Lung (tissue), 12 donors: ENCODE measurements around the gene PASD1. TPM values are rescaled to one million over a fixed set of nuclear protein-coding genes. Genes with fewer than 3 reads are reported as not detected.

Experiments
- ATAC-seq: fragments of 200-7000 bp; cut with Tn5 transposase; one replicate; pipeline ENCODE4 v1.9.1; 2020; ENCODE audit warnings: moderate number of reproducible peaks; ENCODE audit not compliant: insufficient read depth, low FRiP score
- DNase-seq, 3 donors: peaks; one replicate each; pipeline ENCODE4 v3.0.0-alpha.2; 2013 to 2017
- H3K27ac ChIP-seq, 2 donors: one replicate each; pipeline ENCODE4 v1.5.1; 2013; ENCODE audit warnings: mild to moderate bottlenecking in 2 of 2, moderate library complexity in 2 of 2, control low read depth in 1 of 2, inconsistent platforms in 1 of 2, low read depth in 1 of 2, low read length in 1 of 2
- H3K27me3 ChIP-seq, 3 donors: one replicate each; pipeline ENCODE4 v1.5.1; 2013; ENCODE audit warnings: low read length in 2 of 3; ENCODE audit not compliant: control insufficient read depth in 3 of 3, insufficient read depth in 3 of 3
- H3K36me3 ChIP-seq, 4 donors: one replicate each; pipeline ENCODE4 v1.5.1; 2013; ENCODE audit warnings: low read length in 4 of 4, mild to moderate bottlenecking in 1 of 4, moderate library complexity in 1 of 4; ENCODE audit not compliant: control insufficient read depth in 4 of 4, insufficient read depth in 4 of 4
- H3K4me1 ChIP-seq, 5 donors: one replicate each; pipeline ENCODE4 v1.5.1; 2013; ENCODE audit warnings: low read length in 5 of 5, mild to moderate bottlenecking in 2 of 5, moderate library complexity in 1 of 5; ENCODE audit not compliant: control insufficient read depth in 5 of 5, insufficient read depth in 5 of 5
- H3K4me3 ChIP-seq: one replicate; pipeline ENCODE4 v1.5.1; 2013; ENCODE audit warnings: mild to moderate bottlenecking, control low read depth, moderate library complexity
- H3K9ac ChIP-seq, 2 donors: one replicate each; pipeline ENCODE4 v1.5.1; 2013; ENCODE audit warnings: low read length in 2 of 2, control low read depth in 1 of 2; ENCODE audit not compliant: insufficient read depth in 1 of 2
- H3K9me3 ChIP-seq, 4 donors: one replicate each; pipeline ENCODE4 v1.5.1; 2013; ENCODE audit warnings: low read length in 3 of 4, mild to moderate bottlenecking in 1 of 4, moderate library complexity in 1 of 4; ENCODE audit not compliant: control insufficient read depth in 4 of 4, insufficient read depth in 3 of 4
- CTCF ChIP-seq: IDR thresholded peaks from 2 replicates; pipeline ENCODE4 v1.5.1; 2012; ENCODE audit warnings: mild to moderate bottlenecking; ENCODE audit errors: control extremely low read depth, extremely low read depth
- WGBS, 2 donors: extraction: QIAGEN DNeasy Blood & Tissue Kit; methylation state at CpG; one replicate each; pipeline ENCODE4 v1.1.7; 2013; 5-methylcytosine and 5-hydroxymethylcytosine counted together
- polyA plus RNA-seq, 2 donors: library from polyadenylated mRNA; stranded (reverse); fragments of 200-250 nt; gene quantifications; one replicate each; pipeline ENCODE4 v1.2.1, GENCODE V29; 2013
- total RNA-seq, 2 donors: library from RNA; depleted of rRNA in 1 of 2; stranded (reverse); fragments of >200 nt in 1 of 2; gene quantifications; one replicate each; pipeline ENCODE4 v1.2.1, GENCODE V29; 2014 to 2021
- donor health status: control.
- donor health status: control.
- donor health status: Bipolar disorder and iron deficiency.
- donor health status: healthy.
- donor health status: DM: yes; HTN: yes; CAD: no.

The PASD1 gene
- total and polyA plus RNA-seq, 4 donors = not detected

GRCh38 chrX:151701531-151701930 is 138.1 kb downstream of the PASD1 start:
- ATAC-seq (no peak), DNase-seq (no peak)
- Histone ChIP-seq H3K4me1 (peaks cover 0 to 2% (median 0%) of the 10 kb centered on the region in 5 donors), H3K9ac (no peak overlapping the region), H3K27ac (no peak overlapping the region), H3K4me3 (no peak overlapping the region), H3K9me3 (peaks cover 0 to 6% (median 0%) of the 10 kb centered on the region in 4 donors), H3K27me3 (no peaks in the 10 kb centered on the region), H3K36me3 (no peaks in the 10 kb centered on the region)
- TF ChIP-seq CTCF = no peak
- 82 to 88% methylated on average over 7 of the region's 7 CpGs for WGBS, 2 donors

- 75 to 84% methylated on average over 8 to 9 of the region's 9 CpGs for WGBS, 2 donors
- DNase-seq = no peak
- Histone ChIP-seq H3K9ac (no peak overlapping the region), H3K27me3 (no peaks in the 10 kb centered on the region), H3K4me3 (no peak overlapping the region), H3K4me1 (peaks cover 0 to 2% (median 0%) of the 10 kb centered on the region in 5 donors), H3K9me3 (peaks cover 0 to 6% (median 0%) of the 10 kb centered on the region in 4 donors), H3K36me3 (no peaks in the 10 kb centered on the region), H3K27ac (no peak overlapping the region)
- no peak for ATAC-seq
- no peak for TF ChIP-seq CTCF
Measured at GRCh38 chrX:151702026-151702714, 138.7 kb downstream of the PASD1 start.

GRCh38 chrX:151702741-151703340 is 139.4 kb downstream of the PASD1 start:
- ATAC-seq (no peak), DNase-seq (peak in 1 of 3 donors; percentile 11)
- WGBS, 2 donors = 58 to 74% methylated on average over 7 of the region's 7 CpGs
- Histone ChIP-seq H3K36me3 (no peaks in the 10 kb centered on the region), H3K27me3 (no peaks in the 10 kb centered on the region), H3K9me3 (peaks cover 0 to 6% (median 0%) of the 10 kb centered on the region in 4 donors), H3K27ac (no peak overlapping the region), H3K4me1 (peaks cover 0 to 2% (median 0%) of the 10 kb centered on the region in 5 donors), H3K4me3 (no peak overlapping the region), H3K9ac (no peak overlapping the region)
- TF ChIP-seq CTCF = no peak
